DMS53 treated with DMSO at 0.1 percent for 48 hours (cell line): Measurements from ENCODE around the gene PDXDC1.
"Not testable (repeated sequence)": the region's sequence is repeated elsewhere in the genome, so short reads cannot be mapped to it uniquely, and the experiment has no call there.

Experiments used
- DNase-seq: peaks from one replicate; lab custom pipeline; 2025; ENCODE audit not compliant: unreplicated experiment; lab: John Stamatoyannopoulos, UW

PDXDC1 gene

DNA sequence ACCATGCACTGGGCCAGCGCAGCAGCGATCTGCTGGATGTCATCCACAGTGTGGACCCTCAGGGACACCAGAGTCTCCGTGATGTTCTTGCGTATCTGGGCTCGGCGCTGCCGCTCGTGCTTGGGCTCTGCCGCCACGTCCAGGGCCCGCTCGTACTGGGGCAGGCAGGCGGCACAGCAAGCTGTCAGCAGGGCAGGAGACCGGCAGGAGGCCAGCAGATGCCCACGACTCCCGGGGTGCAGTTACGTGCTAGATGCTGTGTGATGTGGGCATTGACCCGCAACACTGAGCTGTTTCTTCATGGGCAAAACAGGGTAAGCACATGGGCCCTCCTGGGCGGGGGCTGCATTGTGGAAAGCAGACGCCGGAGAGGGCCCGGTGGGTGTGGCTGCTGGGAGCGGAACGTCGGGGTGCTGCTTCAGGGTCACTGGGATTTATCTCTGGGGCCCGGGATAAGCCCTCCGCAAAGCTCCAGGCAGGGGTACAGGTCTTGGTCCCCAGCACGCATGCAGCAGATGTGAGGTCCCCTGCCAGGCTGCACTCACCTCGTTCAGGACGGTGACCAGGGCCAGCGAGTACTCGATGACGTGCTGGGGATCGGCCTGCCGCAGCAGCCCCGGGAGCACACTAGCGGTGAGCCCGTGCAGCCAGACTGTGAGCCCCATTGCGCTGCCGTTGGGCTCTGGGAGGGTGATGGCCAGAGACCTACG is 158.0 kb downstream of the PDXDC1 start:
- not testable (repeated sequence) for DNase-seq

DNA sequence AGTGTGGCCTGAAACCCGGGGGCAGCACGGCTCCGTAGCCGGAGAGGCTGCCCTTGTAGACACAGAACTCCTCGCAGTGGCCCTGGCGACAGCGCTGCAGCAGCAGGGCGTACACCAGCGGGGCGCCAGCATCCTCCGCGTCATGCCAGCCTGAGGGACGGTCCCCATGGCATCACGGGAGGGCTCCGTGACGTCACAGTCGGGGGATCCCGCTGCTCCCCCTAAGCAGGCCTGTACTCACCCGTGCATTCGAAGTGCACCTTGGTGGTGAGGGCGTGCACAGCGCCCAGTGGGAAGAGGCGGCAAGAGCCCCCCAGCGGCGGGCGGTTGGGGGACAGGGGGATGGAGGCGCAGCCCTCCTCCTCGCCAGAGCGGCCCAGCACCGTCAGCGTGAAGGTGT is 158.7 kb downstream of the PDXDC1 start:
- not testable (repeated sequence) for DNase-seq

- not testable (repeated sequence) for DNase-seq
Measured at GRCh38 chr16:15134752-15135482, 160.1 kb downstream of the PDXDC1 start.

- not testable (repeated sequence) for DNase-seq
Measured at GRCh38 chr16:15135483-15136360, 160.9 kb downstream of the PDXDC1 start.

DNA sequence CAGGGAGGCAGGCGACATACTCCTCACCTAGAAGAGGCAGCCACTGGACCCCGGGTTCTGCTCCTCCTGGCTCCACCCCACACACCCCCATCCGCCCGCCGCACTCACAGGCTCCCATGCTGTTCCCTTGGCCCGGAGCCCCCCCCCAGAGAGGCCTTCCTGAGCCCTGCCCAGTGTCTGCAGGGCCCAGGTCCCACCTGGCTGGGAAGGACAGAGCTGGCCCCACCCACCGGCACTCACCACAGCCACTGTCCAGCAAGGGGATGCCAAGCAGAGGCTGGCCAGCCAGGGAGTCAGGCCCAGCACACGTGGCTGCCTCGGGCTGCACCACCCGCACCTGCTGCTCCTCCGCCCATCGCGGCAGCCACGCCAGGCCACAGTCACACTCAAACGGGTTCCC is 162.7 kb downstream of the PDXDC1 start:
- not testable (repeated sequence) for DNase-seq

GRCh38 chr16:15140444-15141365 is 165.9 kb downstream of the PDXDC1 start:
- not testable (repeated sequence) for DNase-seq

GRCh38 chr16:15141586-15141985 is 166.8 kb downstream of the PDXDC1 start:
- no peak for DNase-seq

GRCh38 chr16:15142107-15142890 is 167.5 kb downstream of the PDXDC1 start:
- not testable (repeated sequence) for DNase-seq

- not testable (repeated sequence) for DNase-seq
Measured at GRCh38 chr16:15142891-15143600, 168.2 kb downstream of the PDXDC1 start.

DNA sequence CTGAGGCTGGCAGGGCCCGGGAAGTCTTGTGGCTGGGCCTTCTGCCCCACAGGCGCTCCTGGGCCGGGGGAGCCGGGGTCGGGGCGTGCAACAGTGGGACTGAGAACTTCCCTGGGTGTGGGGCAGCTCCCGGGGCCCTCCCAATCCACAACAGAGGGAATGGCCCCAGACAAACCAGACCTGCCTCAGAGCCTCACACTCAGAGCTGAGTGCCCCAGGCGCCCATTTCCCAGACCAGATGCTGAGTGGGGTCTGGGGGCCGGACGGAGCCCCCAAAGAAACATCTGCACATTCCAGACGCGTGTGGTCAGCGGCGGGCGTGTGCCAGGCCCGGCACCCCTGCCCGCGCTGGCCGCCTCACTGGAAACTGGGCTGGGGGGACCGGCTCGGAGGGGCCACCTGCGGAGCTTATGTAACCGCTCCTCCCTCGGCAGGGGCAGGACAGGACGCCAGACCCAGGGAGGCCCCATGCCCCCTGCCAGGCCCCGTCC is 168.8 kb downstream of the PDXDC1 start:
- DNase-seq, result not testable (repeated sequence)

DNA sequence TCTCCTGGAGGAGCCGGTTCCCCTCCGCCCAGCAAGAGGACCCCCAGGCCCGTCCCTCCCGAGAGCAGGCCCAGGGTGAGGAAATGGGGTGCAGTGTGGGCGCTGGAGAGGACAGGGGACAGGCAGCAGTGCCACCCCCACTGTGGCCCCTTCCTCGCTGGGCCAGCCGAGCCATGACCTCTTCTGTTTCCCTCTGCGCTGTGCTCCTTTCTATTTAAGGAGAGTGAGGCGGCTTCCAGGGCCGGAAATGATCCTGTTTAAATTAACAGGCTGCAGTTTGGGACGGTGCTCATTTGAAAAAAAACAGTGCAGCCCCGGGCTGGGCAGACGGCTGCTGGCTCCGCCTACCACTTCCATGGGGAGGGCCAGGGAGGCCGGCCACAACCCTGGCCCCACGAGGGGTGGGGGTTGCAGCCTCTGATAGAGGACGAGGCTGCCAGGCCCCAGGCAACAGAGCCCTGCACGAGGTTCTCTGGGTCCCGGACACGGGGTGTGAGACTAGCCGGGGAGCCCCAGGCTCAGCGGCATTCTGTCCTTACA is 169.3 kb downstream of the PDXDC1 start:
- not testable (repeated sequence) for DNase-seq

- DNase-seq, result not testable (repeated sequence)
Measured at GRCh38 chr16:15144781-15145417, 170.1 kb downstream of the PDXDC1 start.

GRCh38 chr16:15145418-15146263 is 170.8 kb downstream of the PDXDC1 start:
- not testable (repeated sequence) for DNase-seq

DNA sequence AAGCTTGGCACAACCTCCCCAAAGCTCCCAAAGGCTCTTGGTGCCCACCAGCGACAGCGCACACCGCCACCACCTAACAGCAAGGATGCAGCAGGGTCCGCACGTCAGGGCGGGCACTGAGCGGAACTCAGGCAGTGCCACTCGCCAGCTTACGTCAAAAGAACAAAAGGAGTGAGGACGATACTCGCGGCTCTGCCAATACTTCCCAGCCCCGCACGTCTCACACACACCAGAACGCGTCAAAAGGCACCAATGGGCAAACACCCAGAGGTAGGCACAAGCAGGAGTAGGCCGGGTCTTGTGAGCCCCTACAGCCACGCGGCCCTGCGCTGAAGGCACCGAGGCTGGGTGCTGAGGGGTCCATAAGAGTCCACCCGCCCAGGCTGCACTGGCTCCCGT is 171.4 kb downstream of the PDXDC1 start:
- DNase-seq, result not testable (repeated sequence)

DNA sequence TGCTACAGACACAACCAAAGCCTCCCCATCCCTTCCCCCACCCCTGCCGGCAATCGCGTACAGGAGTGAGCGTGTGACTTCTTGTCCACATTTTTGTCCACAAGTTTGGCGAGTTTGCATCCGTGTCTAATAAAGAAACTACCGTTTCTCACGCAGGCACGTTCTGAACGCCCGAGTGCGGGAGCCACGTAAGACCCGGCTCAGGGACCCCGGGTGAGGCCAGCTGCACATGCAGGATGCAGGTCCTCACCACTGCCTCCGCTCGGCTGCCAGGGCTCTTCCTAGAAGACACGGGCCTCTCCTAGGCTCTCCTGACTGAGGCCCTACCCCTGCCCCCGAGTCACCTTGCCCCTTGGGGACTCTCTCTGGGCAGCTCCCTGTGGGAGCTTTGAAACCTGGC is 174.0 kb downstream of the PDXDC1 start:
- DNase-seq, result not testable (repeated sequence)

GRCh38 chr16:15149260-15149659 is 174.4 kb downstream of the PDXDC1 start:
- not testable (repeated sequence) for DNase-seq

DNA sequence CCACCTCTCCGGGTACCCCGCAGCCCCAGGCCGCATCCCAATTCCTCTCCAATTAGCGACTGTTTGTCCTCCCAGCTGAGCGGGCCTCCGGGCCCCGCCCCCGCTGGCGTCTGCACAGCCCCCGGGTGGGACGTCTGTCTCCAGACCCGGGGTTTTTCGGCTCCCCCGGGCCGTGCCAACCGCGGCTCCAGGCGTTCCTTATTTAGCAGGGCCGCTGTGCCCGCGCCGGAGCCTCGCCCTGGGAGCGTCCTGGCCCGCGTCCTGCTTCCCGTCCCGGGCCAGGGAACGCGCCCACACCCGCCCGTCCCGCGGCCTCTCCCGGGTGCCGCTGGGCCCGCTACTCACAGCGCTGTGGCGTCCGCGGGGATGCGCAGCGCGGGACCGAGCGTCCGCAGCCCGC is 179.2 kb downstream of the PDXDC1 start:
- not testable (repeated sequence) for DNase-seq
